ENCODE measurements around the gene BIK.

BIK gene

GRCh38 chr22:43148581-43148980 lies 38.0 kb downstream of the BIK start:
- Histone ChIP-seq H3K9ac (ENCODE audit: low read length) (no peak overlapping the region), H3K27me3 (ENCODE audit: control insufficient read depth, insufficient read depth, low read length) (no peaks in the 10 kb centered on the region), H3K4me3 (ENCODE audit: low read length) (no peak overlapping the region), H3K36me3 (ENCODE audit: control insufficient read depth, insufficient read depth, low read length) (no peaks in the 10 kb centered on the region), H3K27ac (ENCODE audit: low read depth, low read length) (no peak overlapping the region), H3K4me1 (ENCODE audit: control insufficient read depth, insufficient read depth, low read length) (peaks cover 12% of the 10 kb centered on the region)

DNA sequence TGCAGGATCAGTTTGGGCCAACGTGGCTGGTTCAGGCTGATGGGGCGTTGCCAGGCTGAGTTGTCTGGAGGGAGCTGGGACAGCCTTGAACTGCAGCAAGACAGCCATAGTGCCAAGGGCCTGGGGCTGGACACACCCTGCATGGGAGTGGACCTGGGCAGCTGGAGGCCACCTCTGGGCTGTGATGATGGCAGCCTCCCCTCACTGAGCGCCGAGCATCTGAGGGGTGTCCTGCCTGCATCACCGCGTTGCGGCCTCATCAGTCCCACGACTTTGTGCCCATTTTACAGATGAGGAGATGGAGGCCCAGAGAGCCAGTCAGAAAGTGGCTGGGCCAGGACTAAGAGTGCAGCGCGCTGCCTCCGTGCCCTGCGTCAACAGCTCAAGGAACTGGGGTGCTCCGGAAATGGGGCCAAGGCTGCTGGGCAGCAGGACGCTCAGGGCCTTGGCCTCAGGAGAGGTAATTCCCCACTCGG lies 40.2 kb downstream of the BIK start:
- H3K4me1 ChIP-seq (ENCODE audit: control insufficient read depth, insufficient read depth, low read length): peaks cover 12% of the 10 kb centered on the region
- peak overlapping the region; percentile 34 for H3K27ac ChIP-seq (ENCODE audit: low read depth, low read length)

GRCh38 chr22:43151251-43152002 lies 40.9 kb downstream of the BIK start, which contains the start of gene TSPO:
Gene TSPO, plus strand, starts transcription at chr22:43151559. Its CDS starts 7,680 bp downstream, at chr22:43159239.
- H3K4me1 ChIP-seq (ENCODE audit: control insufficient read depth, insufficient read depth, low read length): peaks cover 12% of the 10 kb centered on the region
- H3K4me3 ChIP-seq (ENCODE audit: low read length): peak within 1 kb of the TSS; percentile 77
- H3K27ac ChIP-seq (ENCODE audit: low read depth, low read length): peak within 1 kb of the TSS; percentile 69
- H3K27me3 ChIP-seq (ENCODE audit: control insufficient read depth, insufficient read depth, low read length): no peaks in the 10 kb centered on the region
- no peaks in the 10 kb centered on the region for H3K36me3 ChIP-seq (ENCODE audit: control insufficient read depth, insufficient read depth, low read length)
- H3K9ac ChIP-seq (ENCODE audit: low read length): peak within 1 kb of the TSS; percentile 80

More for the DNA sequence above, 40.2 kb downstream of the BIK start:
- Histone ChIP-seq H3K27me3 (ENCODE audit: control insufficient read depth, insufficient read depth, low read length) (no peaks in the 10 kb centered on the region), H3K36me3 (ENCODE audit: control insufficient read depth, insufficient read depth, low read length) (no peaks in the 10 kb centered on the region), H3K4me3 (ENCODE audit: low read length) (peak overlapping the region; percentile 77), H3K9ac (ENCODE audit: low read length) (no peak overlapping the region)

DNA sequence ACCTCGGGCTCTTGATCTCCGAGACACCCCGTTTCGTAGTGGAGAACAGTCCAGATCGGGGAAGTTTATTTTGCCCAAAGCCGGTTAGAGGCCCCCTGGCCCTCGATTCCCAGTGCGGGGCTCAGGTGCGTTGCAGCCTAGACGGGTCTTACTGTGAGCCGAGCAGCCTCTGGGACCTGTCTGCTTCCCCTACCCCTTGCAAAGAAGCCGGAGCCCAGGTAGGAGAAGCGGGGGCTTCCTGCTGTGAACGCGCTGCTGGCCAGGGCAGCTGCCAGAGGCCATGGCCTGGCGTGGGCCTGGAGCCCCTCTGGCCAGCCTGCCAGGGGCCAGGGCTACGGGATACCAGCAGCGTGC lies 41.4 kb downstream of the BIK start:
- Histone ChIP-seq H3K36me3 (ENCODE audit: control insufficient read depth, insufficient read depth, low read length) (no peaks in the 10 kb centered on the region), H3K4me3 (ENCODE audit: low read length) (peak overlapping the region; percentile 77), H3K4me1 (ENCODE audit: control insufficient read depth, insufficient read depth, low read length) (peaks cover 12% of the 10 kb centered on the region), H3K27ac (ENCODE audit: low read depth, low read length) (peak overlapping the region; percentile 69), H3K9ac (ENCODE audit: low read length) (peak overlapping the region; percentile 80), H3K27me3 (ENCODE audit: control insufficient read depth, insufficient read depth, low read length) (no peaks in the 10 kb centered on the region)

GRCh38 chr22:43152357-43153071 lies 42.0 kb downstream of the BIK start:
- H3K9ac ChIP-seq (ENCODE audit: low read length): peak overlapping the region; percentile 80
- H3K36me3 ChIP-seq (ENCODE audit: control insufficient read depth, insufficient read depth, low read length): no peaks in the 10 kb centered on the region
- H3K27ac ChIP-seq (ENCODE audit: low read depth, low read length): peak overlapping the region; percentile 69
- no peaks in the 10 kb centered on the region for H3K27me3 ChIP-seq (ENCODE audit: control insufficient read depth, insufficient read depth, low read length)
- peak overlapping the region; percentile 77 for H3K4me3 ChIP-seq (ENCODE audit: low read length)
- peaks cover 12% of the 10 kb centered on the region for H3K4me1 ChIP-seq (ENCODE audit: control insufficient read depth, insufficient read depth, low read length)

- peaks cover 12% of the 10 kb centered on the region for H3K4me1 ChIP-seq (ENCODE audit: control insufficient read depth, insufficient read depth, low read length)
- H3K36me3 ChIP-seq (ENCODE audit: control insufficient read depth, insufficient read depth, low read length): no peaks in the 10 kb centered on the region
- H3K27ac ChIP-seq (ENCODE audit: low read depth, low read length): no peak overlapping the region
- H3K9ac ChIP-seq (ENCODE audit: low read length): no peak overlapping the region
- no peaks in the 10 kb centered on the region for H3K27me3 ChIP-seq (ENCODE audit: control insufficient read depth, insufficient read depth, low read length)
- H3K4me3 ChIP-seq (ENCODE audit: low read length): no peak overlapping the region
Observed at GRCh38 chr22:43153899-43154298, 43.3 kb downstream of the BIK start.

GRCh38 chr22:43154887-43155536 lies 44.5 kb downstream of the BIK start:
- H3K9ac ChIP-seq (ENCODE audit: low read length): no peak overlapping the region
- H3K27me3 ChIP-seq (ENCODE audit: control insufficient read depth, insufficient read depth, low read length): no peaks in the 10 kb centered on the region
- H3K4me1 ChIP-seq (ENCODE audit: control insufficient read depth, insufficient read depth, low read length): peaks cover 12% of the 10 kb centered on the region
- no peaks in the 10 kb centered on the region for H3K36me3 ChIP-seq (ENCODE audit: control insufficient read depth, insufficient read depth, low read length)
- H3K27ac ChIP-seq (ENCODE audit: low read depth, low read length): no peak overlapping the region
- no peak overlapping the region for H3K4me3 ChIP-seq (ENCODE audit: low read length)

GRCh38 chr22:43155789-43156188 lies 45.2 kb downstream of the BIK start:
- peaks cover 8% of the 10 kb centered on the region for H3K4me1 ChIP-seq (ENCODE audit: control insufficient read depth, insufficient read depth, low read length)
- H3K36me3 ChIP-seq (ENCODE audit: control insufficient read depth, insufficient read depth, low read length): no peaks in the 10 kb centered on the region
- no peak overlapping the region for H3K4me3 ChIP-seq (ENCODE audit: low read length)
- no peaks in the 10 kb centered on the region for H3K27me3 ChIP-seq (ENCODE audit: control insufficient read depth, insufficient read depth, low read length)
- H3K27ac ChIP-seq (ENCODE audit: low read depth, low read length): no peak overlapping the region
- no peak overlapping the region for H3K9ac ChIP-seq (ENCODE audit: low read length)

DNA sequence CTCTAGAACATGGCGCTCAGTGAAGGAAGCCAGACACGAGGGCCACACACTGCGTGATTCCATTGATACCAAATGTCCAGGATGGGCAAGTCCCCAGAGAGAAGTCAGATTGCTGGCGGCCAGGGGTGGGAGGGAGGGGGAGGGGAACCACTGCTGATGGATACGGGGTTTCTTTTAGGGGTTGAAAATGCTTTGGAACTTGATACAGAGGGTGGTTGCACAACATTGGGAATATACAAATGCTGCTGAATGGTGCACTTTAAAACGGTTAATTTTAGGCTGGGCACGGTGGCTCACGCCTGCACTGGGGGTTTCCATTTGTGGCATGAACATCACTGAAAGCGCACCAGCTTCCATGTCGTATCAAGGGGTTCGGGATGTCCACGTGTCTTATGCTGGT lies 45.9 kb downstream of the BIK start:
- H3K4me1 ChIP-seq (ENCODE audit: control insufficient read depth, insufficient read depth, low read length): peaks cover 7% of the 10 kb centered on the region

GRCh38 chr22:43157874-43158546 lies 47.5 kb downstream of the BIK start:
- Histone ChIP-seq H3K4me3 (ENCODE audit: low read length) (no peak overlapping the region), H3K36me3 (ENCODE audit: control insufficient read depth, insufficient read depth, low read length) (peaks cover 9% of the 10 kb centered on the region), H3K4me1 (ENCODE audit: control insufficient read depth, insufficient read depth, low read length) (no peaks in the 10 kb centered on the region), H3K27ac (ENCODE audit: low read depth, low read length) (no peak overlapping the region), H3K9ac (ENCODE audit: low read length) (no peak overlapping the region), H3K27me3 (ENCODE audit: control insufficient read depth, insufficient read depth, low read length) (no peaks in the 10 kb centered on the region)

More for the DNA sequence above, 45.9 kb downstream of the BIK start:
- Histone ChIP-seq H3K36me3 (ENCODE audit: control insufficient read depth, insufficient read depth, low read length) (peaks cover 2% of the 10 kb centered on the region), H3K9ac (ENCODE audit: low read length) (no peak overlapping the region), H3K27ac (ENCODE audit: low read depth, low read length) (no peak overlapping the region), H3K4me3 (ENCODE audit: low read length) (no peak overlapping the region), H3K27me3 (ENCODE audit: control insufficient read depth, insufficient read depth, low read length) (no peaks in the 10 kb centered on the region)

- Histone ChIP-seq H3K4me3 (ENCODE audit: low read length) (no peak overlapping the region), H3K4me1 (ENCODE audit: control insufficient read depth, insufficient read depth, low read length) (no peaks in the 10 kb centered on the region), H3K9ac (ENCODE audit: low read length) (no peak overlapping the region), H3K27ac (ENCODE audit: low read depth, low read length) (no peak overlapping the region), H3K36me3 (ENCODE audit: control insufficient read depth, insufficient read depth, low read length) (peaks cover 9% of the 10 kb centered on the region), H3K27me3 (ENCODE audit: control insufficient read depth, insufficient read depth, low read length) (no peaks in the 10 kb centered on the region)
Observed at GRCh38 chr22:43158778-43159483, 48.4 kb downstream of the BIK start.
